ENCODE data around the gene ZAP70. TPM values are rescaled to one million over a fixed set of nuclear protein-coding genes. Genes with fewer than 3 reads are reported as not detected.

The ZAP70 gene
- total RNA-seq, 1 experiment from 2014 or later: not detected

- peaks cover 10% of the 10 kb centered on the region for H3K4me1 ChIP-seq (ENCODE audit: low read length)
- H3K36me3 ChIP-seq (ENCODE audit: insufficient read depth, low read length): no peaks in the 10 kb centered on the region
- no peak overlapping the region for H3K27ac ChIP-seq (ENCODE audit: low read length)
- no peaks in the 10 kb centered on the region for H3K27me3 ChIP-seq (ENCODE audit: low read length)
- no peaks in the 10 kb centered on the region for H3K9me2 ChIP-seq (replicated peaks; ENCODE audit: insufficient read depth, low read length)
- no peaks in the 10 kb centered on the region for H3K79me2 ChIP-seq (ENCODE audit: low read length)
- no peak overlapping the region for H3K4me3 ChIP-seq (ENCODE audit: low read length)
- H2AFZ ChIP-seq (ENCODE audit: low read length): no peak overlapping the region
- H3K4me2 ChIP-seq (ENCODE audit: low read depth, low read length, poor library complexity, severe bottlenecking): no peak overlapping the region
- no peak for DNase-seq
- no peaks in the 10 kb centered on the region for H4K20me1 ChIP-seq (ENCODE audit: insufficient read depth, low read depth, low read length)
- H3K9ac ChIP-seq (ENCODE audit: low read length): no peak overlapping the region
- no peaks in the 10 kb centered on the region for H3K9me3 ChIP-seq (ENCODE audit: low read length)
Measured at GRCh38 chr2:97702731-97703470, 10.5 kb upstream of the ZAP70 start.

GRCh38 chr2:97703741-97704140 lies 9.6 kb upstream of the ZAP70 start:
- no peak overlapping the region for H3K9ac ChIP-seq (ENCODE audit: low read length)

GRCh38 chr2:97704989-97705388 lies 8.4 kb upstream of the ZAP70 start:
- H3K9me2 ChIP-seq (replicated peaks; ENCODE audit: insufficient read depth, low read length): no peaks in the 10 kb centered on the region
- DNase-seq: no peak
- H3K27me3 ChIP-seq (ENCODE audit: low read length): no peaks in the 10 kb centered on the region
- no peak overlapping the region for H3K4me3 ChIP-seq (ENCODE audit: low read length)
- no peaks in the 10 kb centered on the region for H3K36me3 ChIP-seq (ENCODE audit: insufficient read depth, low read length)
- H3K79me2 ChIP-seq (ENCODE audit: low read length): no peaks in the 10 kb centered on the region
- no peaks in the 10 kb centered on the region for H3K9me3 ChIP-seq (ENCODE audit: low read length)
- H2AFZ ChIP-seq (ENCODE audit: low read length): no peak overlapping the region
- H3K9ac ChIP-seq (ENCODE audit: low read length): no peak overlapping the region
- no peak overlapping the region for H3K4me2 ChIP-seq (ENCODE audit: low read depth, low read length, poor library complexity, severe bottlenecking)
- H4K20me1 ChIP-seq (ENCODE audit: insufficient read depth, low read depth, low read length): no peaks in the 10 kb centered on the region
- H3K4me1 ChIP-seq (ENCODE audit: low read length): no peaks in the 10 kb centered on the region
- no peak overlapping the region for H3K27ac ChIP-seq (ENCODE audit: low read length)

More at GRCh38 chr2:97703741-97704140, 9.6 kb upstream of the ZAP70 start:
- Histone ChIP-seq H3K4me1 (ENCODE audit: low read length) (peaks cover 1% of the 10 kb centered on the region), H3K79me2 (ENCODE audit: low read length) (no peaks in the 10 kb centered on the region), H2AFZ (ENCODE audit: low read length) (no peak overlapping the region), H3K36me3 (ENCODE audit: insufficient read depth, low read length) (no peaks in the 10 kb centered on the region), H3K27me3 (ENCODE audit: low read length) (no peaks in the 10 kb centered on the region), H3K4me3 (ENCODE audit: low read length) (no peak overlapping the region), H3K4me2 (ENCODE audit: low read depth, low read length, poor library complexity, severe bottlenecking) (no peak overlapping the region), H4K20me1 (ENCODE audit: insufficient read depth, low read depth, low read length) (no peaks in the 10 kb centered on the region), H3K9me2 (replicated peaks; ENCODE audit: insufficient read depth, low read length) (no peaks in the 10 kb centered on the region), H3K27ac (ENCODE audit: low read length) (no peak overlapping the region), H3K9me3 (ENCODE audit: low read length) (no peaks in the 10 kb centered on the region)
- DNase-seq: no peak

GRCh38 chr2:97706112-97706511 lies 7.3 kb upstream of the ZAP70 start:
- Histone ChIP-seq H3K9me2 (replicated peaks; ENCODE audit: insufficient read depth, low read length) (no peaks in the 10 kb centered on the region), H3K27me3 (ENCODE audit: low read length) (no peaks in the 10 kb centered on the region), H3K27ac (ENCODE audit: low read length) (no peak overlapping the region), H3K79me2 (ENCODE audit: low read length) (no peaks in the 10 kb centered on the region), H3K4me2 (ENCODE audit: low read depth, low read length, poor library complexity, severe bottlenecking) (no peak overlapping the region), H3K9me3 (ENCODE audit: low read length) (no peaks in the 10 kb centered on the region), H3K9ac (ENCODE audit: low read length) (no peak overlapping the region), H3K4me3 (ENCODE audit: low read length) (no peak overlapping the region), H3K36me3 (ENCODE audit: insufficient read depth, low read length) (no peaks in the 10 kb centered on the region), H2AFZ (ENCODE audit: low read length) (no peak overlapping the region), H4K20me1 (ENCODE audit: insufficient read depth, low read depth, low read length) (no peaks in the 10 kb centered on the region), H3K4me1 (ENCODE audit: low read length) (no peaks in the 10 kb centered on the region)
- DNase-seq: no peak

GRCh38 chr2:97706708-97707345 lies 6.5 kb upstream of the ZAP70 start:
- no peaks in the 10 kb centered on the region for H3K9me3 ChIP-seq (ENCODE audit: low read length)
- no peaks in the 10 kb centered on the region for H3K9me2 ChIP-seq (replicated peaks; ENCODE audit: insufficient read depth, low read length)
- DNase-seq: no peak
- no peak overlapping the region for H3K4me3 ChIP-seq (ENCODE audit: low read length)
- H3K9ac ChIP-seq (ENCODE audit: low read length): no peak overlapping the region
- no peak overlapping the region for H3K4me2 ChIP-seq (ENCODE audit: low read depth, low read length, poor library complexity, severe bottlenecking)
- no peaks in the 10 kb centered on the region for H3K79me2 ChIP-seq (ENCODE audit: low read length)
- no peaks in the 10 kb centered on the region for H4K20me1 ChIP-seq (ENCODE audit: insufficient read depth, low read depth, low read length)
- no peaks in the 10 kb centered on the region for H3K4me1 ChIP-seq (ENCODE audit: low read length)
- no peak overlapping the region for H2AFZ ChIP-seq (ENCODE audit: low read length)
- H3K27ac ChIP-seq (ENCODE audit: low read length): no peak overlapping the region
- no peaks in the 10 kb centered on the region for H3K27me3 ChIP-seq (ENCODE audit: low read length)
- no peaks in the 10 kb centered on the region for H3K36me3 ChIP-seq (ENCODE audit: insufficient read depth, low read length)

- Histone ChIP-seq H3K9ac (ENCODE audit: low read length) (no peak overlapping the region), H3K4me1 (ENCODE audit: low read length) (no peaks in the 10 kb centered on the region), H3K79me2 (ENCODE audit: low read length) (no peaks in the 10 kb centered on the region), H4K20me1 (ENCODE audit: insufficient read depth, low read depth, low read length) (no peaks in the 10 kb centered on the region), H3K4me2 (ENCODE audit: low read depth, low read length, poor library complexity, severe bottlenecking) (no peak overlapping the region), H3K36me3 (ENCODE audit: insufficient read depth, low read length) (no peaks in the 10 kb centered on the region), H3K27ac (ENCODE audit: low read length) (no peak overlapping the region), H3K9me3 (ENCODE audit: low read length) (no peaks in the 10 kb centered on the region), H3K4me3 (ENCODE audit: low read length) (no peak overlapping the region), H3K9me2 (replicated peaks; ENCODE audit: insufficient read depth, low read length) (no peaks in the 10 kb centered on the region), H3K27me3 (ENCODE audit: low read length) (no peaks in the 10 kb centered on the region), H2AFZ (ENCODE audit: low read length) (no peak overlapping the region)
- no peak for DNase-seq
Measured at GRCh38 chr2:97707362-97708047, 5.9 kb upstream of the ZAP70 start.

GRCh38 chr2:97708048-97708380 lies 5.4 kb upstream of the ZAP70 start:
- H2AFZ ChIP-seq (ENCODE audit: low read length): no peak overlapping the region
- no peaks in the 10 kb centered on the region for H4K20me1 ChIP-seq (ENCODE audit: insufficient read depth, low read depth, low read length)
- H3K9me2 ChIP-seq (replicated peaks; ENCODE audit: insufficient read depth, low read length): no peaks in the 10 kb centered on the region
- H3K36me3 ChIP-seq (ENCODE audit: insufficient read depth, low read length): no peaks in the 10 kb centered on the region
- H3K4me1 ChIP-seq (ENCODE audit: low read length): no peaks in the 10 kb centered on the region
- H3K27ac ChIP-seq (ENCODE audit: low read length): no peak overlapping the region
- no peaks in the 10 kb centered on the region for H3K27me3 ChIP-seq (ENCODE audit: low read length)
- no peak overlapping the region for H3K9ac ChIP-seq (ENCODE audit: low read length)
- H3K9me3 ChIP-seq (ENCODE audit: low read length): no peaks in the 10 kb centered on the region
- DNase-seq: peak; percentile 47
- H3K79me2 ChIP-seq (ENCODE audit: low read length): no peaks in the 10 kb centered on the region
- H3K4me2 ChIP-seq (ENCODE audit: low read depth, low read length, poor library complexity, severe bottlenecking): no peak overlapping the region
- no peak overlapping the region for H3K4me3 ChIP-seq (ENCODE audit: low read length)

GRCh38 chr2:97708608-97709007 lies 4.8 kb upstream of the ZAP70 start:
- no peaks in the 10 kb centered on the region for H3K9me3 ChIP-seq (ENCODE audit: low read length)
- no peak overlapping the region for H3K4me3 ChIP-seq (ENCODE audit: low read length)
- H4K20me1 ChIP-seq (ENCODE audit: insufficient read depth, low read depth, low read length): no peaks in the 10 kb centered on the region
- H2AFZ ChIP-seq (ENCODE audit: low read length): no peak overlapping the region
- H3K4me2 ChIP-seq (ENCODE audit: low read depth, low read length, poor library complexity, severe bottlenecking): no peak overlapping the region
- H3K79me2 ChIP-seq (ENCODE audit: low read length): no peaks in the 10 kb centered on the region
- no peaks in the 10 kb centered on the region for H3K4me1 ChIP-seq (ENCODE audit: low read length)
- no peak for DNase-seq
- no peak overlapping the region for H3K9ac ChIP-seq (ENCODE audit: low read length)
- no peak overlapping the region for H3K27ac ChIP-seq (ENCODE audit: low read length)
- H3K9me2 ChIP-seq (replicated peaks; ENCODE audit: insufficient read depth, low read length): no peaks in the 10 kb centered on the region
- H3K27me3 ChIP-seq (ENCODE audit: low read length): no peaks in the 10 kb centered on the region
- no peaks in the 10 kb centered on the region for H3K36me3 ChIP-seq (ENCODE audit: insufficient read depth, low read length)
